IMR-90 (cell line): ENCODE measurements around the gene NINJ2. TPM values are rescaled to one million over a fixed set of nuclear protein-coding genes. Genes with fewer than 3 reads are reported as not detected.

Experiments
- ATAC-seq: fragments of 200-7000 bp; cut with Tn5 transposase; 2 replicates; pipeline ENCODE4 v1.9.1; 2020; ENCODE audit warnings: low read depth, mild to moderate bottlenecking, moderate library complexity
- BruUV-seq: library from RNA; stranded (reverse); fragments of 400-500 nt; replicated peaks from 2 replicates; lab custom pipeline; 2021; lab: Mats Ljungman, UMichigan
- CTCF ChIA-PET: fragments of 300-600 bp; formaldehyde crosslinking; extraction: SDS; loops from one replicate; lab custom pipeline; 2021; ENCODE audit warnings: antibody characterized with exemption; lab: Yijun Ruan, JAX
- POLR2A ChIA-PET: fragments of 300-600 bp; sonication (Branson Sonifier 250); formaldehyde crosslinking; loops from one replicate; lab custom pipeline; 2022; ENCODE audit warnings: antibody characterized with exemption; ENCODE audit not compliant: unreplicated experiment; lab: Charles Lee
- DNase-seq: peaks from one replicate; pipeline ENCODE4 v3.0.0; 2013
- H2AFZ ChIP-seq: replicated peaks from 2 replicates; pipeline ENCODE3; 2013; ENCODE audit warnings: low read length, mild to moderate bottlenecking; ENCODE audit not compliant: poor library complexity
- H2AK5ac ChIP-seq: 2 replicates; pipeline ENCODE4 v1.6.1; 2013; ENCODE audit warnings: low read depth, low read length, inconsistent platforms
- H2AK9ac ChIP-seq: replicated peaks from 2 replicates; pipeline ENCODE3; 2013; ENCODE audit warnings: mild to moderate bottlenecking, low read depth, low read length, moderate library complexity; ENCODE audit not compliant: poor library complexity
- H2BK120ac ChIP-seq: 2 replicates; pipeline ENCODE4 v1.6.1; 2013; ENCODE audit warnings: low read depth, low read length, inconsistent platforms
- H2BK15ac ChIP-seq: 3 replicates; pipeline ENCODE4 v1.6.1; 2013; ENCODE audit warnings: low read depth, low read length, inconsistent platforms
- H2BK20ac ChIP-seq: 2 replicates; pipeline ENCODE4 v1.6.1; 2013; ENCODE audit warnings: low read depth, mild to moderate bottlenecking, inconsistent platforms, low read length, moderate library complexity
- H2BK5ac ChIP-seq: 2 replicates; pipeline ENCODE4 v1.6.1; 2013; ENCODE audit warnings: mild to moderate bottlenecking, low read depth, low read length, inconsistent platforms; ENCODE audit not compliant: poor library complexity, severe bottlenecking
- H3K14ac ChIP-seq: replicated peaks from 2 replicates; pipeline ENCODE4 v1.6.1; 2013; ENCODE audit warnings: low read depth, low read length, inconsistent platforms
- H3K18ac ChIP-seq: 2 replicates; pipeline ENCODE4 v1.6.1; 2013; ENCODE audit warnings: low read depth, low read length, control low read depth
- H3K23ac ChIP-seq: 2 replicates; pipeline ENCODE4 v1.6.1; 2013; ENCODE audit warnings: low read depth, low read length, inconsistent platforms
- H3K27ac ChIP-seq: 2 replicates; pipeline ENCODE4 v1.5.1; 2013; ENCODE audit warnings: mild to moderate bottlenecking, control low read depth, low read length; ENCODE audit not compliant: insufficient read depth
- H3K27me3 ChIP-seq: 2 replicates; pipeline ENCODE4 v1.6.1; 2013; ENCODE audit warnings: low read length; ENCODE audit not compliant: control insufficient read depth, insufficient read depth
- H3K36me3 ChIP-seq: 2 replicates; pipeline ENCODE4 v1.6.1; 2013; ENCODE audit warnings: low read length, mixed read lengths; ENCODE audit not compliant: control insufficient read depth, insufficient read depth
- H3K4ac ChIP-seq: 2 replicates; pipeline ENCODE4 v1.6.1; 2013; ENCODE audit warnings: low read depth, low read length, inconsistent platforms
- H3K4me1 ChIP-seq: 2 replicates; pipeline ENCODE4 v1.6.1; 2013; ENCODE audit warnings: low read length, mixed read lengths; ENCODE audit not compliant: control insufficient read depth, insufficient read depth
- H3K4me2 ChIP-seq: 2 replicates; pipeline ENCODE4 v1.6.1; 2013; ENCODE audit warnings: low read depth, mild to moderate bottlenecking, control low read depth, low read length, moderate library complexity
- H3K4me3 ChIP-seq: 2 replicates; pipeline ENCODE4 v1.5.1; 2013; ENCODE audit warnings: low read depth, mild to moderate bottlenecking, control low read depth, low read length, moderate library complexity; ENCODE audit not compliant: insufficient read depth
- H3K56ac ChIP-seq: 2 replicates; pipeline ENCODE4 v1.6.1; 2013; ENCODE audit warnings: low read length, inconsistent platforms; ENCODE audit not compliant: insufficient read depth; ENCODE audit errors: extremely low read depth
- H3K79me1 ChIP-seq, 2 experiments: 2 replicates each; pipeline ENCODE4 v1.6.1; 2013; ENCODE audit warnings: low read length in 2 of 2, inconsistent platforms in 1 of 2, low read depth in 1 of 2
- H3K9ac ChIP-seq: 2 replicates; pipeline ENCODE4 v1.6.1; 2013; ENCODE audit warnings: low read depth, low read length, control low read depth
- H3K9me1 ChIP-seq: 2 replicates; pipeline ENCODE4 v1.6.1; 2013; ENCODE audit warnings: low read length, inconsistent platforms; ENCODE audit not compliant: insufficient read depth
- H3K9me3 ChIP-seq: 2 replicates; pipeline ENCODE4 v1.6.1; 2013; ENCODE audit warnings: low read length; ENCODE audit not compliant: control insufficient read depth, insufficient read depth
- H4K20me1 ChIP-seq: 2 replicates; pipeline ENCODE4 v1.6.1; 2013; ENCODE audit warnings: low read length, inconsistent platforms; ENCODE audit not compliant: insufficient read depth
- H4K5ac ChIP-seq: 2 replicates; pipeline ENCODE4 v1.6.1; 2013; ENCODE audit warnings: mild to moderate bottlenecking, low read depth, low read length, control low read depth
- H4K8ac ChIP-seq, 2 experiments: 2 replicates each; pipeline ENCODE4 v1.6.1; 2013; ENCODE audit warnings: low read depth in 2 of 2, low read length in 2 of 2, control low read depth in 1 of 2, inconsistent platforms in 1 of 2
- H4K91ac ChIP-seq: 2 replicates; pipeline ENCODE4 v1.6.1; 2013; ENCODE audit warnings: low read depth, low read length, inconsistent platforms; ENCODE audit not compliant: insufficient read depth
- MAZ ChIP-seq: IDR thresholded peaks from 2 replicates; pipeline ENCODE4 v1.6.1; 2012; ENCODE audit warnings: low read depth, mild to moderate bottlenecking, low read length, improper control_type of control experiment, moderate library complexity, borderline replicate concordance
- NFE2L2 ChIP-seq: fragments of 150-350 bp; IDR thresholded peaks from 2 replicates; pipeline ENCODE4 v1.6.1; 2016; ENCODE audit warnings: low read depth, mild to moderate bottlenecking, low read length
- RCOR1 ChIP-seq: IDR thresholded peaks from 2 replicates; pipeline ENCODE4 v1.6.1; 2012; ENCODE audit warnings: mild to moderate bottlenecking, low read length, improper control_type of control experiment; ENCODE audit not compliant: insufficient replicate concordance
- WGBS, 2 experiments: methylation state at CpG; one replicate each; pipeline versions ENCODE4 v1.1.5 to v1.1.7; 2013; ENCODE audit warnings: missing lambda C conversion rate in 2 of 2; ENCODE audit not compliant: insufficient read length in 1 of 2; ENCODE audit errors: extremely low coverage in 2 of 2; 5-methylcytosine and 5-hydroxymethylcytosine counted together
- dilution Hi-C: fragments of 300-500 bp; cut with HindIII; formaldehyde crosslinking; loops from one replicate; pipeline ENCODE4 v1.14.3; 2018; ENCODE audit warnings: low sequenced_read_pairs; ENCODE audit not compliant: unreplicated experiment
- in situ Hi-C: fragments of 300-500 bp; cut with MboI; formaldehyde crosslinking; loops from 3 replicates; pipeline ENCODE4 v1.14.3; 2019; ENCODE audit warnings: low sequenced_read_pairs, inconsistent platforms, mixed read lengths
- intact Hi-C: fragments of 100-400 bp; cut with micrococcal nuclease; formaldehyde crosslinking; loops from 2 replicates; pipeline ENCODE4 v1.10.0; 2022
- polyA plus RNA-seq, 3 experiments: library from polyadenylated mRNA; depleted of rRNA; stranded (reverse); fragments of >200 nt; gene quantifications; 2 replicates each; pipeline ENCODE4 v1.2.3, GENCODE V29; 2012; ENCODE audit warnings: low replicate concordance in 1 of 3
- total RNA-seq: library from RNA; depleted of rRNA; stranded (reverse); fragments of >200 nt; gene quantifications from 2 replicates; pipeline ENCODE4 v1.2.3, GENCODE V29; 2012
- TF ChIP-seq, protein P1 (sequence below): fragments of 150-350 bp; IDR thresholded peaks from 2 replicates; pipeline ENCODE4 v1.6.1; 2017; ENCODE audit warnings: mild to moderate bottlenecking, antibody characterized with exemption, low read length, low read depth
- TF ChIP-seq, protein P2 (sequence below): conservative IDR thresholded peaks from 2 replicates; pipeline ENCODE4 v1.5.1; 2012; ENCODE audit warnings: mild to moderate bottlenecking, low read depth, low read length, improper control_type of control experiment

The NINJ2 gene
- total and polyA plus RNA-seq, 2 of the 4 experiments (the other 2 are of a cell fraction) = not detected

DNA sequence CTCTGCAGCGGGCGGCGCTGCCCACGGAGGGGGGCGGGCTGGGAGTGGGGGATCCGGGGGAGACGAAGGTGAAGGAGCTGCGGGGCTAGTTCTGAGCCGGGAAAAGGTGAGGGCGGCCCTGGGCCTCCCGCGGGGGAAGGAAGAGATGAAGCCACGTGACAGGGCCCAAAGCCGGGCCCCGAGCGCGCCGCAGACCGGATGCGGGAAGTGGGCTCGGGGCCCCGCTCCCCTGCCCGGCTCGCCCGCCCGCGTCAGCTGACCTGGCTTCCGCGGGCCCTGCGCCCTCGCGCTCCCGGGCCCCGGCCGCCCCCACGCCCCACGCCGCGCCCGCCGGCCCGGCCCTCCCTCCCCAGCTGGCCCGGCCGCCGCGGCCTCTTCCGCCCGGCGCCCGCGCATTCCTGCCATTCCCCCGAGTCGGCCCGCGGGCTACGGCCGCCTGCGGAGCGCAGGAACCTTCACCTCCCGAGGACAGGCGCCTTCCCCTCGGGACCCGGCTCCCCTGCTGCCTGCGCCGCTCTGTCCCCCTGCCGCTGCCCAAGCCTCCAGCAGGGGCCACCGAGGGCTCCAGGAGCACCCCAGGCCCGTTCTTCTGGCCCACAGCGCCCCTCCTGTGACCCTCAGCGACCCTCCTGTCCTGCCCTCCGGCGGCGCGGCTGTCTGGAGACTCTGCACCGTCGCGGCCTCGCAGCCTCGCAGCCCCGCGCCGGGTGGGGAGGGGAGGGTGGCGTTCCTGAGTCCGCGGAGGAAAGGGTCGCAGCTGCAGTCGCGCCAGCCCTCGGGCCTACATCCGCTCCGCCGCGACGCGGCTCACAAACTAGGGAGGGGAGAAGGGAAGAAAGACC lies 20.4 kb downstream of the NINJ2 start:
- H3K4me2 ChIP-seq = peak overlapping the region; percentile 67
- intact Hi-C loops = no loop called here
- H3K4me3 ChIP-seq = peak overlapping the region; percentile 36
- TF ChIP-seq NFE2L2 = no peak
- no peak for TF ChIP-seq RCOR1
- TF ChIP-seq, protein P1, sequence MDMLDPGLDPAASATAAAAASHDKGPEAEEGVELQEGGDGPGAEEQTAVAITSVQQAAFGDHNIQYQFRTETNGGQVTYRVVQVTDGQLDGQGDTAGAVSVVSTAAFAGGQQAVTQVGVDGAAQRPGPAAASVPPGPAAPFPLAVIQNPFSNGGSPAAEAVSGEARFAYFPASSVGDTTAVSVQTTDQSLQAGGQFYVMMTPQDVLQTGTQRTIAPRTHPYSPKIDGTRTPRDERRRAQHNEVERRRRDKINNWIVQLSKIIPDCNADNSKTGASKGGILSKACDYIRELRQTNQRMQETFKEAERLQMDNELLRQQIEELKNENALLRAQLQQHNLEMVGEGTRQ = peak; percentile 79
- no peak; the same call in 1 of the 2 replicates for TF ChIP-seq MAZ
- TF ChIP-seq, protein P2, sequence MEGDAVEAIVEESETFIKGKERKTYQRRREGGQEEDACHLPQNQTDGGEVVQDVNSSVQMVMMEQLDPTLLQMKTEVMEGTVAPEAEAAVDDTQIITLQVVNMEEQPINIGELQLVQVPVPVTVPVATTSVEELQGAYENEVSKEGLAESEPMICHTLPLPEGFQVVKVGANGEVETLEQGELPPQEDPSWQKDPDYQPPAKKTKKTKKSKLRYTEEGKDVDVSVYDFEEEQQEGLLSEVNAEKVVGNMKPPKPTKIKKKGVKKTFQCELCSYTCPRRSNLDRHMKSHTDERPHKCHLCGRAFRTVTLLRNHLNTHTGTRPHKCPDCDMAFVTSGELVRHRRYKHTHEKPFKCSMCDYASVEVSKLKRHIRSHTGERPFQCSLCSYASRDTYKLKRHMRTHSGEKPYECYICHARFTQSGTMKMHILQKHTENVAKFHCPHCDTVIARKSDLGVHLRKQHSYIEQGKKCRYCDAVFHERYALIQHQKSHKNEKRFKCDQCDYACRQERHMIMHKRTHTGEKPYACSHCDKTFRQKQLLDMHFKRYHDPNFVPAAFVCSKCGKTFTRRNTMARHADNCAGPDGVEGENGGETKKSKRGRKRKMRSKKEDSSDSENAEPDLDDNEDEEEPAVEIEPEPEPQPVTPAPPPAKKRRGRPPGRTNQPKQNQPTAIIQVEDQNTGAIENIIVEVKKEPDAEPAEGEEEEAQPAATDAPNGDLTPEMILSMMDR = 0 out of 2 replicates have a peak, but pooled peaks have one; percentile 11
- H3K9me1 ChIP-seq = peaks cover 15% of the 10 kb centered on the region
- ATAC-seq (peak; percentile 83), DNase-seq (peak; percentile 34)
- H3K4me1 ChIP-seq = peaks cover 11% of the 10 kb centered on the region
- no peaks in the 10 kb centered on the region for H3K36me3 ChIP-seq
- H2BK5ac ChIP-seq = peak overlapping the region; percentile 57
- peak overlapping the region; percentile 89 for H4K5ac ChIP-seq
- H3K56ac ChIP-seq = peak overlapping the region; percentile 63
- peak overlapping the region; percentile 96 for H2AFZ ChIP-seq
- H3K23ac ChIP-seq = peak overlapping the region; percentile 92
- peak overlapping the region; percentile 95 for H2AK5ac ChIP-seq
- dilution Hi-C loops = no loop called here
- peak overlapping the region; percentile 16 for H2BK20ac ChIP-seq
- no peaks in the 10 kb centered on the region for H3K9me3 ChIP-seq
- no TSS peak for BruUV-seq
- CTCF ChIA-PET = no interaction called here
- H3K4ac ChIP-seq = peak overlapping the region; percentile 94
- H2BK15ac ChIP-seq = peak overlapping the region; percentile 60; the same call in 1 of the 3 replicates
- peak overlapping the region; percentile 72 for H2BK120ac ChIP-seq
- H4K8ac ChIP-seq = peak overlapping the region; percentile 95 to 98
- H4K20me1 ChIP-seq = no peaks in the 10 kb centered on the region
- peaks cover 0 to 7% of the 10 kb centered on the region in 2 experiments; a peak in 1 of 4 replicates for H3K79me1 ChIP-seq
- WGBS, 2 experiments = 3% methylated on average over 45 of the region's 95 CpGs; no CpG with 5 or more reads in 1 of the 2 experiments
- peak overlapping the region; percentile 71 for H3K9ac ChIP-seq
- H4K91ac ChIP-seq = peak overlapping the region; percentile 86
- POLR2A ChIA-PET = no interaction called here
- peak overlapping the region; percentile 74 for H3K27ac ChIP-seq
- H3K14ac ChIP-seq = peak overlapping the region; percentile 48
- in situ Hi-C loops = no loop called here
- H2AK9ac ChIP-seq = peak overlapping the region; percentile 95
- H3K18ac ChIP-seq = peak overlapping the region; percentile 58; the same call in 1 of the 2 replicates
- no peaks in the 10 kb centered on the region for H3K27me3 ChIP-seq
